T follicular helper cell (primary cell): ENCODE measurements around the gene SPTLC2.

Experiments used
- DNase-seq: peaks from one replicate; pipeline ENCODE4 v3.0.0-alpha.2; 2020; ENCODE audit warnings: low read depth

SPTLC2 gene

GRCh38 chr14:77469539-77469938 is 146.9 kb downstream of the SPTLC2 start:
- no peak for DNase-seq

GRCh38 chr14:77469067-77469505 is 147.4 kb downstream of the SPTLC2 start:
- DNase-seq, result no peak

- DNase-seq, result no peak
These were observed 148.6 kb downstream of the SPTLC2 start for GRCh38 chr14:77467801-77468200.

- DNase-seq, result peak; percentile 43
These were observed 157.2 kb downstream of the SPTLC2 start for GRCh38 chr14:77459072-77459723.

GRCh38 chr14:77458249-77458950 is 158.0 kb downstream of the SPTLC2 start:
- DNase-seq, result peak; percentile 2

GRCh38 chr14:77457522-77458248 is 158.8 kb downstream of the SPTLC2 start, which contains the start of the genes AHSA1 and VIPAS39:
Gene AHSA1, plus strand, starts transcription at chr14:77458093. Its CDS starts 97 bp downstream, at chr14:77458190.
Gene VIPAS39, minus strand, starts transcription at chr14:77457601. Its CDS starts 3,499 bp downstream, at chr14:77454102.
- peak; percentile 92 for DNase-seq

GRCh38 chr14:77457115-77457521 is 159.3 kb downstream of the SPTLC2 start:
- DNase-seq, result peak; percentile 1
